HG03135 (cell line): ENCODE measurements around the gene ADRB2.
"Not testable (repeated sequence)": the region's sequence is repeated elsewhere in the genome, so short reads cannot be mapped to it uniquely, and the experiment has no call there.

Experiments
- ATAC-seq: cut with Tn5 transposase; IDR thresholded peaks from one replicate; pipeline ENCODE4 v1.9.1; 2021; ENCODE audit warnings: mild to moderate bottlenecking, moderate library complexity; ENCODE audit not compliant: unreplicated experiment

The ADRB2 gene

GRCh38 chr5:148826053-148826738, at the start of gene ADRB2:
TSS of gene ADRB2 (plus strand) at chr5:148826611. CDS start at chr5:148826832, 221 bp downstream.
- ATAC-seq: peak; percentile 98

DNA sequence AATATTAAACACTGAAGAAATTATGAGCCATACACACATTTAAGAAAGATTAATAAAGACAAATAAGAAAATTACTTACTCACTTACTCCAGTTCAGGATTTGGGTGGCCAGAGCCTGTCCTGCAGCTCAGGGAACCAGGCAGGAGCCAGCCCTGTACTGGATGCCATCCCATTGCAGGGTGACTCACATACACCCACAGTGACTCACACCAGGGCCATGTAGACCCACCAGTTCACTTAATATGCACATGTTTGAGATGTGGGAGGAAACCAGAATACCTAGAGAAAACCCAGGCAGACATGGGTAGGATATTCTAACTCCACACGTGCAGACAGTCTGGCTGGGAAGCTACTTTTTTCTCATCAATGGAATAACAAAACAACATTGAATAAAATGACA, 49.6 kb upstream of the ADRB2 start:
- ATAC-seq: no peak

GRCh38 chr5:148778882-148779281, 47.5 kb upstream of the ADRB2 start:
- ATAC-seq: no peak

DNA sequence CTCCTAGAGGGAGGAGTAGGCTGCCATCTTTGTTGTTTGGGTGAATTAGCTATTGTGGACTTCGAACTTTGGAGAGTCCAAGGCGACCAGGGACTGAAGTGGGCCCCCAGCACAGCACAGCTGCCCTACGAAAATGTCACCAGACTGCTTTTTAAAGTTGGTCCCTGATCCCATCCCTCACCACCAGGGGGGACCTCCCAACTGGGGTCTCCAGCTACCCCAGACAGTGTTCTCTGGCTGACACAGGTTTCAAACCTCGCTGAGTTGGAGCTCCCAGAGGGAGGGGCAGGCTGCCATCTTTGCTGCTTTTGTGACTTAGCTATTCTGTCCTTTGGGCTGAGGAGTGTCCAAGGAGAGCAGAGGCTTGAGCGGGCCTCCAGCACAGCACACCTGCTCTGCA, 45.7 kb upstream of the ADRB2 start:
- no peak for ATAC-seq

GRCh38 chr5:148781766-148782165, 44.6 kb upstream of the ADRB2 start:
- ATAC-seq: no peak

DNA sequence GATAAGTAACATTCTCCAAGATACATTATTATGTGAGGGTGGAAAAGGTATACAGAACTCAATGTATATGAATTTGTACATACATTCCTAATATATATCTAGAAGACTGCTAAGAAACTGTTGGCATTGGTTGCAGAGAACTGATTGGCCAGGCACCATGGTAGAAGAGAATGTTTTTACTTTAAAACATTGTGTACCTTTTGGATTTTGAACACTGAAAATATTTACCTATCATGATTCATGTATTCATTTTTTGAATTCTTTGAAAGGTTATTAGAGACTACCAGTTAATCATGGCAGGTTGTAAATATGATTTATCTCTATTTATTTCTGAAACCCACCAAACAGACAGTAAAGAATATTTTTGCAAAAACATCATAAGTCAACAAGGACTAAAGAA, 41.2 kb upstream of the ADRB2 start:
- ATAC-seq: no peak

- no peak for ATAC-seq
These were observed 40.0 kb upstream of the ADRB2 start for GRCh38 chr5:148786456-148786855.

- ATAC-seq: no peak
These were observed 37.8 kb upstream of the ADRB2 start for GRCh38 chr5:148788636-148789035.

GRCh38 chr5:148790545-148791333, 35.7 kb upstream of the ADRB2 start:
- peak; percentile 24 for ATAC-seq

DNA sequence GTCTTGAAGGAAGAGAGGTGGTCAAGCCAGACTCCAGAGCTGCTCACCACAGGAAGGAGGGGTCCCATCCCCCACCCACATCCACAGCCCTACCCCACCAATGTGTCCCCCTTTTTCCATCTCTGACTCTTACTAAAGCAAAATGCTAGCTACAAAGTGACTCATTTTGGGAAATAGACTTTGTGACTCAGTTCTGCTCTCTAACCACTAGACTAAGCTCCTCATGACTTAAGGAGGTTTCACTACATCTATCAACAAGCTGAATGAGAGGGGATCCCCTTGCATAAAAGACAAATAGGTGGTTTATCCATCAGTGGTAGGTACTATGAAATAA, 35.1 kb upstream of the ADRB2 start:
- peak; percentile 97 for ATAC-seq

- ATAC-seq: no peak
These were observed 34.7 kb upstream of the ADRB2 start for GRCh38 chr5:148791696-148792095.

GRCh38 chr5:148792744-148793143, 33.7 kb upstream of the ADRB2 start:
- no peak for ATAC-seq

GRCh38 chr5:148793261-148793660, 33.1 kb upstream of the ADRB2 start:
- ATAC-seq: no peak

- ATAC-seq: no peak
These were observed 32.1 kb upstream of the ADRB2 start for GRCh38 chr5:148794275-148794674.

DNA sequence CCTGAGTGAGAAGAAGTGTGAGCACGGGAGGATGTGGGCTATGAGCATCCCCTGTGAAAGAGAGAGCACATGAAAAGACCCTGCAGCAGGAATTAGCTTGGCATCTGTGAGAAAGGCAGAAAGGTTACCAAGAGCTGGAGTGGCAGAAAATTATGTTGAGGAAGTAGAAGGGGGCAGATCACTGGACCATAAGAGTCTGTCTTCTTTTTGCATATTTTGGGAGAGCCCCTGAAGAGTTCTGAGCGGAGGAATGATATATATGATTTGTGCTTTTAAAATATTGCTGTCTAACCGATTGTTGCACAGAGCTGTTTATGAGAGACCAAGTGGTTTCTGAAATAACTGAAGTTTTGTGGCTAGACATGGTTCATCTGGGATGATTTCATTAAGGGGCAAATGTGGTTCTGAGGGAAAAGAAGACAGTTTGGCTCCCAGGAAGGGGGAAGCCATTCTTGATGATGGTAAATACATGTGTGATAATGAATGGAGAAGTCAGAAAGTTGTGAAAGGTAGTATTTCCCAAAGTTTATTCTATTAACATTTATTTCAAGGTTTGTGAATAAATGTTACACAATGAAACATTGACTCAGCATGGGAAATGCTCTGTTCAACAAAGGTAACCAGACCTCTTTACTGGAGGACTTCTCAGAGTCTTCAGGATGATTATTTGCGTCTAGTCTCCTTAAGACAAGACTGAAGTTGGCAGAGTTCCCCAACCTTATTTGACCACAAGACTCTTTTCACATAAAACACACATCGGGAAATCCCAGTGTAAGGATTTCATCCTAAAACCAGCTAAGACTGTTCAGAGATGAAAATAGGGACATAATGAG, 31.5 kb upstream of the ADRB2 start:
- ATAC-seq: no peak

DNA sequence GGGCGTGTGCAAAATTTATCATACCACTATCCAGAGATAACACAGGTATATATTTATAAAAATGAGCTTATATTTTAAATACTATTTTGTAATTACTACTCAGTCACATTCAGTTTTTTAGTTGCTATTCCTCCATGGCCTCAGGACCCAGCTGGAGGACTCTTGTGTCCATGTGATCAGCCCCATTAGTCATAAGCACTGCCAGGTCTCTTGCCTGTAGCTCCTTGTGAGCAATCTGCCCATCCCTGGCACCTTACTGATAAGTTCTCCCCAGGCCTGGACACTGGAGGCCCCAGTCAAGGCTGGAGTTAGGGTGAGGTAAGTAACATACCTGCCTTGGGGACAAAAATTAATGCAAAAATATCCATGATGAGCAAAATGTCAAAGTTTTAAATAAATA, 29.5 kb upstream of the ADRB2 start:
- no peak for ATAC-seq

- ATAC-seq: no peak
These were observed 27.6 kb upstream of the ADRB2 start for GRCh38 chr5:148798786-148799185.

DNA sequence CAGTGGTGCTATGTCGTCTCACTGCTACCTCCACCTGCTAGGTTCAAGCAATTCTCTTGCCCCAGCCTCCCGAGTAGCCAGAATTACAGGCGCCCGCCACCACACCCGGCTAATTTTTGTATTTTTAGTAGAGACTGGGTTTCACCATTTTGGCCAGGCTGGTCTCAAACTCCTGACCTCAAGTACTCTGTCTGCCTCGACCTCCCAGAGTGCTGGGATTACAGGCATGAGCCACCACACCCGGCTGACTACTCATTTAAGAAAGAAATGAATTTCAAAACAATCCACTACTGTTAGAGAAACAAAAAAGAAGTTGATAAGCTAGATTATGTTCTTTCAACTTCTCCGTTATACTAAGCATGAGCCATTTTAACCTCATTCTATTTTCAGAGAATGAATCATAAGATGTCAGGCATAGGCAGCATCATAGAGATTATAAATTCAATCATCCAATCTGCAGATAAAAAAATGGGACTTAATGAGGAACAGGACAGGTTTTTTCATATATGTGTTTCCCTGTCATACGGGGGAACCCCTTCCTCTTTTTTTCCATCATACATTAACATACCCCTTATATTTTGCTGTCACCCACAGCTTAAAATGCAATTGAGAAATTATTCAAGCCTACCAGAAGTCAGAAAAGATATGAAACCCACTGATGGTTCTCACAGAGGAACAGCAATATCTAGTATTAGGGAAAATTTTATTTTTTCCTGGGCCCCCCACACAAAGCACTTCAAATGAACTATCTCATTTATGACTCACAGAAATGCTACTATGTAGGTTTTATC, 26.5 kb upstream of the ADRB2 start:
- no peak for ATAC-seq

- no peak for ATAC-seq
These were observed 24.6 kb upstream of the ADRB2 start for GRCh38 chr5:148801682-148802276.

DNA sequence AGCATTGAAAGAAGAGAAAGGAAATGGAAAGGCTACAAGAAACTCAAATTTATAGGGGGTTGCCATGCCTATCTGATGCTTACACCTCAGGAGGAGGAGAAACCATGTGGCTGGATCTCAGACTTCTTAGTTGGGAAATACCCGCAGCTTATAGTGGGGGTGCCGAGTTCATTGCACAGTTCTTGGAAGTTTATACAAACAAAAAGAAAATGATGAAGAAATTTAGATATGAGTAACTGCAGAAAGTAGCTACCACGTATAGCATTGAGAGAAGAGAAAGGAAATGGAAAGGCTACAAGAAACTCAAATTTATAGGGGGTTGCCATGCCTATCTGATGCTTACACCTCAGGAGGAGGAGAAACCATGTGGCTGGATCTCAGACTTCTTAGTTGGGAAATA, 23.0 kb upstream of the ADRB2 start:
- not testable (repeated sequence) for ATAC-seq
